NCI-H748 (cell line): ENCODE data around the gene GADD45GIP1.
"Not testable (repeated sequence)": the region's sequence is repeated elsewhere in the genome, so short reads cannot be mapped to it uniquely, and the experiment has no call there.

Source experiments
- DNase-seq: peaks from one replicate; lab custom pipeline; 2025; ENCODE audit not compliant: unreplicated experiment; lab: John Stamatoyannopoulos, UW

The GADD45GIP1 gene

GRCh38 chr19:12990431-12990830 lies 33.4 kb upstream of the GADD45GIP1 start:
- no peak for DNase-seq

GRCh38 chr19:12987781-12988180 lies 30.8 kb upstream of the GADD45GIP1 start:
- no peak for DNase-seq

GRCh38 chr19:12987190-12987589 lies 30.2 kb upstream of the GADD45GIP1 start:
- DNase-seq, result no peak

GRCh38 chr19:12986726-12987125 lies 29.7 kb upstream of the GADD45GIP1 start:
- DNase-seq, result no peak

GRCh38 chr19:12985049-12985776 lies 28.2 kb upstream of the GADD45GIP1 start:
- peak; percentile 38 for DNase-seq

GRCh38 chr19:12984683-12985048 lies 27.6 kb upstream of the GADD45GIP1 start:
- no peak for DNase-seq

- DNase-seq, result no peak
Measured at GRCh38 chr19:12984143-12984627, 27.2 kb upstream of the GADD45GIP1 start.

GRCh38 chr19:12983542-12984142 lies 26.6 kb upstream of the GADD45GIP1 start:
- DNase-seq, result peak; percentile 73

GRCh38 chr19:12983091-12983490 lies 26.1 kb upstream of the GADD45GIP1 start:
- no peak for DNase-seq

GRCh38 chr19:12982648-12983047 lies 25.6 kb upstream of the GADD45GIP1 start:
- DNase-seq, result no peak

- no peak for DNase-seq
Measured at GRCh38 chr19:12979974-12980373, 23.0 kb upstream of the GADD45GIP1 start.

- DNase-seq, result not testable (repeated sequence)
Measured at GRCh38 chr19:12976109-12976508, 19.1 kb upstream of the GADD45GIP1 start.

- DNase-seq, result no peak
Measured at GRCh38 chr19:12975221-12975741, 18.3 kb upstream of the GADD45GIP1 start.

GRCh38 chr19:12974301-12975220 lies 17.5 kb upstream of the GADD45GIP1 start:
- DNase-seq, result no peak

- DNase-seq, result no peak
Measured at GRCh38 chr19:12973236-12973635, 16.2 kb upstream of the GADD45GIP1 start.

- no peak for DNase-seq
Measured at GRCh38 chr19:12970070-12970820, 13.2 kb upstream of the GADD45GIP1 start.

GRCh38 chr19:12969292-12969988 lies 12.4 kb upstream of the GADD45GIP1 start, which contains the start of gene DAND5:
Gene DAND5 (plus strand): TSS chr19:12969576. CDS start chr19:12969661, 85 bp downstream.
- DNase-seq, result no peak

- DNase-seq, result no peak
Measured at GRCh38 chr19:12967907-12968306, 10.9 kb upstream of the GADD45GIP1 start.

GRCh38 chr19:12965812-12966135 lies 8.8 kb upstream of the GADD45GIP1 start:
- no peak for DNase-seq
